TTC549 (cell line): ENCODE measurements around the gene MPP1.
"Not testable (repeated sequence)": the region's sequence is repeated elsewhere in the genome, so short reads cannot be mapped to it uniquely, and the experiment has no call there.

Experiments used
- FAIRE-seq: peaks from 2 replicates; lab custom pipeline; 2012; peaks lifted over from hg19 to GRCh38; lab: Jason Lieb, UNC

MPP1 gene

DNA sequence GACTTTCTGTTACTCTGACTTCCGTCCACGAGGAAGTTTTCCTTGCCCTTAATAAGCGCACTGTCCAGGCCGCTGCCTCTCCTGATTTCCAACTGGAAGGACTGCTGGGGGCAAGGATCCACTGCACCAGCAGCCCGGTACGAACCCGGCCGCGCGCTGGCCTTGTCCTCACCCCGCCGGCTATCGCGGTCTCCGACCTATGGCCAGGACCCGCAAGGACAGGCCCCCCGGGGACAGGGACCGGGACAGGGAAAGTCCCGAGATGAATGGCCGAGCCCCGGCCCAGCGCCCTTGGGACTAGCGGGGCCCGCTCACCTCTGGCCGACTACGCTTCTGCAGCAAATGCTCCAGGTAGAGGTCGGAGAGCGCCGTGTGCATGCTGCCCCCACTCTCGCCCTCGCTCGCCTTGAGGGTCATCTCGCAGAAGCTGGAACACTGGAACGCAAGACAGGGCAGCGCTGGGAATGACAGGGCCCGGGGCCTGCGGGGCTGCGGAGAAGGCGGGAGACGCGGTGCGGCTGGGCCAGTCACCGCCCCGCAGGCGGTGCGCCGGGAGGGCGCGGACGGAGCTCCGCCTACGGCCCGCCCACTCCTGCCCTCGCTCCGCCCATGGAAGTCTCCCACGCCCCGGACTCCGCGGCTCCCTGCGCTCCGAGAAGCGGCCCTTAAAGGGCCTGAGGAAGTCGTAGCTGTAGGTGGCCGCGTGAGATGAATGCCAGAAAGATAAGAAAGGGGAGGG, at the start of gene MPP1:
MPP1 (minus strand) TSS at position 529 of the 739 bp plus-strand sequence; CDS start at position 417, 112 bp downstream.
- no peak for FAIRE-seq

DNA sequence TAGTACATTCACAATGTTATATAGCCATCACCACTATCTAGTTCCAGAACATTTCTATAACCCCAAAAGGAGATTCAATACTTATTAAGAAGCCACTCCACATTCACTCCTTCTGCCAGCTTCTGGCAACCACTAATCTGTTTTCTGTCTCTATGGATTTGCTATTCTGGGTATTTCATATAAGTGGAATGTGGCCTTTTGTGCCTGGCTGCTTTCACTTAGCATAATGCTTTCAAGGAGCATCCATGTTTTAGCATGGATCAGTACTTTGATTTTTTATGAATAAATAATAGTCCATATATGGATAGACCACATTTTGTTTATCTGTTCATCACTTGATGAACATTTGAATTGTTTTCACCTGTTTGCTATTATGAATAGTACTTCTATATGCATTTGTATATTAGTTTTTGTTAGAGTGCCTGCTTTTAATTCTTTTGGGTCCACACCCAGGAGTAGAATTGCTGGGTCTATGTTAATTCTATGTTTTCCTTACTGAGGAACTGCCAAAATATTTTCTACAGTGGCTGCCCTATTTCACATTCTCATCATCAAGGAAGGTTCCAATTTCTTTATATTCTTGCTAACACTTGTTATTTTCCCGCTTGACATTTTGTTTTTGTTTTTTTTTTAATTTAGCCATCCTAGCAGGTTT, 45.8 kb upstream of the MPP1 start:
- no peak for FAIRE-seq

DNA sequence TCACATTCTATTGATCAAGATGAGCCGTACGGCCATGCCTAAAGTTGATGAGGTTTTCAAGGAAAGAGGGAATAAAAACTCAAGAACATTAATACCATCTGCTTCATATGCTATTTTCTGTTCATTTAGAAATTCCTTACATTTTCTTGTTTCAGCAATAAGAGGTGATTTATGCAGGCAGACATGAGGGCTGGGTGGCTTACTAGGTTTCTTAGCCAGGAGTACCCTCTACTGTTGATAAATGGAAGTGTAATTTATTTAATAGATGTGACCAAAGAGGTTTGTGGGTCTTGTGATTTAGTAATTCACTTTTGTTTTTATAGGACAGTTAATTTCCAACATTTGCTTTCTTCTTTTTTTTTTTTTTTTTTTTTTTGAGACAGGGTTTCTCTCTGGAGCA, 35.6 kb upstream of the MPP1 start:
- no peak for FAIRE-seq

DNA sequence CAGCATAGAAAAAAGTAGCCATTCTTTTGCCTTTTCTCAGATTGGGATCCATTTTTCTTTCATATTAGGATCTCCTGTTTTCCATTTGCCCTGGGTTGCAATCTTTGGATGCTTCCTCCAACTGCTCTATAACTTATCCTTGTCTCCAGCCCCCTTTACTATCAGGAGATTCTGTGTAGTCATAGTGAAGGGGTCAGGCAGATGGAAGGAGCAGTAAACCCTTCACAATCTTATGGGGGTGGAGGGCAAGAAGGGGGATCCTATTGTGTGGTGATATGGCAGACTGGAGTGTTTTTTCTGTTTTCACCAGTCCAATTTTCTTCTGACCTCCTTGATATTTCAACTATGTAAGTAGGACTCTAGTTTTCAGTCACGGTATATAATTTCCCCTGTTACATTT, 30.9 kb upstream of the MPP1 start:
- FAIRE-seq, result no peak

DNA sequence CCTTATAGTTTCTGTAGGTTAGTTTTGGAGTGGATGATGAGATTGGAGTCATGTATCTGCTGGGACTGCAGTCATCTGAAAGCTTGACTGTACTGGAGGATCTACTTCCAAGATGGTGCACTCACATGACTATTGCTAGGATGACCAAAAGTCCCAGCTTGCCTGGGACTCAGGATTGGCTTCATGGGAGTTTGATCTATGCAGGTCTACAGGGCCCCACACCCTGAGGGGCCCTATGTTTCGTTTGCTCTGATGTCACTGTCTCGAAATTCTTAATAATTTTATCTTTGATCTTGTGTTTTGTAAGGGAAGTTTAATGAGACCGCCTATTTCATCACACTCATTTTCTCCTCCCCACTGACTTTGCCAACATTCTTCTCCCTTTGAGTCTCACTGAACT, 29.3 kb upstream of the MPP1 start, which contains the start of gene SMIM9:
SMIM9 (minus strand) TSS at position 101 of the 400 bp plus-strand sequence. CDS start 3,806 bp downstream, outside the sequence.
- FAIRE-seq, result no peak

DNA sequence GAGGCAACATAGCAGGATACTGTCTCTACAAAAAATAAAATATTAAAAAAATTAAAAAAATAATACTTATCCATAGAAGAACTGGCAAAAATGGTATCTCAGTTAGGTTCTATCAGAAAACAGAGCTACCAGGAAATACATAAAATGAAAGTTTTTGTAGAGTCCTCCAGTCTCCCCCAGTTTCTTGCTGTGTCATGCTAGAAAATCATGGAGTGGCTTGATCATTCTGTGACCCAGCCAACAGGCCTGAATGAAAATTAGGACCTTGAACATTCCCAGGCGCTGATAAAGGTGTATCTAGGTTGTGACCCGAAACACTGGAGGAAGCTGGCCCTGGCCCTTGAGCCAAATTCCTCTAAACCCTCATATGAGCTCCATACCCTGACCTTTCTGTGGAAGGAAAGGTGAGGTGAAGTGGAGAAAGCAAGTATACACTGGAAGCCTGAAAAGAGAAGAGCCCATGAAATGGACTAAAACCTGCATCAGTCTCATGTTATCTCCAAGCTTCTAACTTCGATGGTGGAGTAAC, 28.5 kb upstream of the MPP1 start:
- no peak for FAIRE-seq

DNA sequence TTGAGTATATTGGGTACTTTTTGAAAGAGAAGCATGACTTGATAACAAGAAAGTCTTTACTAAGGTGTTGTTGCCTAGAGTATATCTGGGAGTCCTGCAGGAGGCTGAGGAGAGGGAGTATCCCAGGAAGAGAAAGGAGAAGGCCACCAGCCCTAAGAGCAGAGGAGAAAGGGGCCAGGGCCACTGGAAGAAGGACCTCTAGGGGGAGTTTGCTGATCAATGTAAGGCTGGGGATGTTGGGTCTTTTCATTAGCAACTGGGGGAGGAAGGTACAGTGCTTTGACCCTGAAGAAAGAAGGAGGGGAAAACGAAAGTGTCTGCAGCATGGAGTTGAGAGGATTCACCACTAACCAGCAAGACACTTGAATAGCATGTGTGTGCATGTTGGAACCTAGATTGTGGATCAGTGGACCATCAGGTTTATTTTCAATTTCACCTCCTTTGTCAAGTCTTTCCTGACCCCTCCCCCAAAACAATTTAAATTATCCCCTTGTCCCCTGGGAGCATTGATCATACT, 24.7 kb upstream of the MPP1 start:
- FAIRE-seq, result no peak

DNA sequence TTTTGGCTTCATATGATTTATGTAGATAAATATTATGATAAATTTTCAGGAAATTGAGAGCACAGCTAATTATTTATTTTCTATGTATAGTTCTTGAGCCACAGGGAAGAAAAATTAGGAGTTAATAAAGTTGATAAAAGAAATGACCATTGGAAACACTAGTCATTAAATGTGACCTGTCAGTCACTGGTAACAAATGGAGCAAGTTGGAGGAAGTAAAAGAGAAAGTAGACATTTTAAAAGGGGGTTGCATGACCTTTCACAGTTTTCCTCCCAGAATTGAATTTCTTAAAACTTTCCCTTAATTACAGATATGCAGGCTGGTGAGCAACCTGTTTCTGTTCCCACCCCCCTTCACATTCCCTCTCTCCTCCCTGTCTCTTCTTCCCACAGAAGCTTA, 23.8 kb upstream of the MPP1 start:
- no peak for FAIRE-seq

DNA sequence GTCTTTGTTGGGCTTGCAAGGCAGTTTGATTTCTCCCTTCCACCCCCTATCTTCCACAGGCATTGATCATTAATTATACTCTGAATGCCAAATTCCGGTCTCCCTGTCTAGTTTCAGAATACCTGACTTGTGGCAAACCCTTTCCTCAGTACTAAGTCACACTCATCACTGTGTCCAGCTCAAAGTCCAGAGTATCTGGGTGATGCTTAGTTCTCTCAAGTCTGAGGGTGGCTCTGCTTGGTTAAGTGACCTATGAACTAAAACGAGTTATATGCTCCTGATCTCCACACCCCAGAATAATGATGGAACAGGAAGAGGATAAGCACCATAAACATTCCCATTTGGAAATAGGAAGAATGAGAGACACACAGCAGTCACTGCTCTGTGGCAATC, 22.7 kb upstream of the MPP1 start:
- FAIRE-seq, result no peak

DNA sequence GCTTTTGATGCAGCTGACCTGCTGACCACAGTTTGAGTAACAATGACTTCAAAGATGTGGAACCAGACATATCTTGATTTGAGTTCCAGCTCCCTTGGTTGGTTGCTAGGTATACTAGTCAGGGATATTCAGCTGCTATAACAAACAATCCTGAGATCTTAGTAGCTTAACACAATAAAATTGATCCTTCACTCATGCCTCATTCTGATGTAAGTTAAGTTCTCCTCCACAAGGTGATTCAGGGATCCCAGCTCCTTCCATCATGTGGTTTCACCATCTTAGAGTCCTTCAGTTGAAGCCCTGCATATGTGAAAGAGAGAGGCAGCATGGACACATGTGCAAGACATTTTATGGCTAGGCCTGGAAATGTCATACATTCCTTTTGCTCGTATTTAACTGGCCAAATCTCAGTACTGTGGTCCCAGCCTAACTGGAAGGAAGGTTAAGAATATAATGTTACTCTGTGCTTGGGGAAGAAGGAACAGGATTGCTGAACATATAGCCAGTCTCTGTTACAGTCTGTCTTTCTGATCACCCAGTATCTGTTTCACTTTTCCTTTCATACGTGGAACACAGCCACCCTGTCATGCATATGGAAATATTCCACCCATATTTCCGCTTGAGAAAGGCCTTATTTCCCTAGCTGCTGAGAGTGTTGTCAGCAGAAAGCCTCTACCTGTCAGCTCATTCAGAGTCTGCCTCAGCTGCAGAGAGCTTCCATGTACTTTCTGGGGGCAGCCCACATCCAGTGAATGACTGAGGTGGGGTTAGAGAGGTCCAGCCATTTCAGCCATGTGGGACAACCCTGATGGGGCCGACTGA, 22.1 kb upstream of the MPP1 start:
- FAIRE-seq, result no peak

DNA sequence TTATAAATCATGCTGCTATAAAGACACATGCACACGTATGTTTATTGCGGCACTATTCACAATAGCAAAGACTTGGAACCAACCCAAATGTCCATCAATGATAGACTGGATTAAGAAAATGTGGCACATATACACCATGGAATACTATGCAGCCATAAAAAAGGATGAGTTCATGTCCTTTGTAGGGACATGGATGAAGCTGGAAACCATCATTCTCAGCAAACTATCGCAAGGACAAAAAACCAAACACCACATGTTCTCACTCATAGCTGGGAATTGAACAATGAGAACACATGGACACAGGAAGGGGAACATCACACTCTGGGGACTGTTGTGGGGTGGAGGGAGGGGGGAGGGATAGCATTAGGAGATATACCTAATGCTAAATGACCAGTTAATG, 20.3 kb upstream of the MPP1 start:
- not testable (repeated sequence) for FAIRE-seq

DNA sequence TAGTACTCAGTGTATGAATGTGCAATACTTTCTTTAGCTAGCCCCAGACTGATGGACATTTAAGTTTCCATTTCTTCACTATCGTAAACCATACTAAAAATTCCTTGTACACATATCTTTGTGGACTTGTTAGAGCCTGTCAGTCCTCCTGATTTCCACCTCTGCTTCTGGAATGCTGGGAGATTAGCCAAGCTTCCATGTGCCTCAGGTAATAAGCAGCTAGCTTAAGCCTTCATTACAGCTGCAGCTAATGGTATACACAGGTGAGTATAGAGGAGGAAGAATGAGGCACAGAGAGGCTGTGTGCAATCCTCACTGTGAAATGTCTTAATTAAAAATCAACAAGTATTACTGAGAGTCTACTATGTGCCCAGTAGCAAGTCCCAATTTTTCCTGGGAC, 19.4 kb upstream of the MPP1 start:
- FAIRE-seq, result no peak

DNA sequence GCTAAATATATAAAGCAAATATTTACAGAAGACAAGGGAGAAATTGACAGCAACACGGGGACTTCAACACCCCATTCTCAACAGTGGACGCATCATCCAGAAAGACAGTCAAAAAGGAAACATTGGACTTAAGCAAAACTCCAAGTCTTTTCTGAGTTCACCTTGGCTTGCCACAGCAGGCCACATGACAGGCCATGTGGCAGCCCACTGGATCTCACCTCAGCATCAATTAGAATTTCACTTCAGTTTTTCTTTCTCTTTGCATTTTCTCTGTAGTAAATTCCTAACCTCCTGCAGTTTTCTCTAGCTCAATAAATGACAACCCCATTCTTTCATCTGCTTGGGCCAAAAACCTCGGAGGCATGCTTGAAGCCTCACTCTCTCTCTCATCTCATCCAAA, 16.7 kb upstream of the MPP1 start:
- no peak for FAIRE-seq

DNA sequence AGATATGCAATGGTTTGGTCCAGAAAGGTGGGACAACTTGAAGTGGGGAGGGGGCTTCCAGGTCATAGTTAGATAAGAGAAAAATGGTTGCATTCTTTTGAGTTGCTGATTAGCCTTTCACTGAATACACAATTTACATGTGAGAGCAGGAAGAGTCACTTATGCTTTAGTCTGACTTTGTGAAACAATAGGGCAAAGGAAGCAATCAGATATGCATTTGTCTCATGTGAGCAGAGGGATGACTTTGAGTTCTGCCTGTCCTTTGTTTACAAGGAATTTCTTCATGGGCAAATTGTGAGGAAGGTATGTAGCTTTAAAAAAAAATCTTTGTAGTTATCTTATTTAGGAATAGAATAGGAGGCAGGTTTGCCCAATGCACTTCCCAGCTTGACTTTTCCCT, 16.2 kb upstream of the MPP1 start:
- no peak for FAIRE-seq

DNA sequence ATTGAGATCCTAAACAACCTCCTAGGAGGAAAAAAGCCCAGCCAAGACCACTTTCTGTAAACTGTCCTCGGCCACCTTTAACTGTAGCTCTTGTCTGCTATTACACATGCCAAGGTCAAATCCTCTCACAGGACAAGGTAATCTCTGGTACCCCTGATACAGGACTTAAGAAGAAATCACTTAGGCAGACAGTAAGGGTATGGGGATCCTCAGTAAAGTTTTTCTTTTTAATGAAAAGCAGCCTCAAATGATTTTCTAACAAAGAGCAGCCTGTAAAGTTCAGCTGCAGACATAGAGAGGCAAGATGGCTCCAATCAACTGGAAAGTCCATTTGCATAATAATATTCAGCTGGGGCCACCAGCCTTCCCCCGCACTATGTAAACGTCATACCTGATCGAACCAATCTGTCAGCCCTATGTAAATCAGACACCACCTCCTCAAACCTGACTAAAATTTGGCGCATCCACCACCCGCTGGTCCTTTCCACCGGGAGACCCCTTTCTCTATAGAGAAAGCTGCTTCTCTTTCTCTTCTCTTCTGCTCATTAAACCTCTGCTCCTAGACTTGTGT, 14.6 kb upstream of the MPP1 start:
- no peak for FAIRE-seq

DNA sequence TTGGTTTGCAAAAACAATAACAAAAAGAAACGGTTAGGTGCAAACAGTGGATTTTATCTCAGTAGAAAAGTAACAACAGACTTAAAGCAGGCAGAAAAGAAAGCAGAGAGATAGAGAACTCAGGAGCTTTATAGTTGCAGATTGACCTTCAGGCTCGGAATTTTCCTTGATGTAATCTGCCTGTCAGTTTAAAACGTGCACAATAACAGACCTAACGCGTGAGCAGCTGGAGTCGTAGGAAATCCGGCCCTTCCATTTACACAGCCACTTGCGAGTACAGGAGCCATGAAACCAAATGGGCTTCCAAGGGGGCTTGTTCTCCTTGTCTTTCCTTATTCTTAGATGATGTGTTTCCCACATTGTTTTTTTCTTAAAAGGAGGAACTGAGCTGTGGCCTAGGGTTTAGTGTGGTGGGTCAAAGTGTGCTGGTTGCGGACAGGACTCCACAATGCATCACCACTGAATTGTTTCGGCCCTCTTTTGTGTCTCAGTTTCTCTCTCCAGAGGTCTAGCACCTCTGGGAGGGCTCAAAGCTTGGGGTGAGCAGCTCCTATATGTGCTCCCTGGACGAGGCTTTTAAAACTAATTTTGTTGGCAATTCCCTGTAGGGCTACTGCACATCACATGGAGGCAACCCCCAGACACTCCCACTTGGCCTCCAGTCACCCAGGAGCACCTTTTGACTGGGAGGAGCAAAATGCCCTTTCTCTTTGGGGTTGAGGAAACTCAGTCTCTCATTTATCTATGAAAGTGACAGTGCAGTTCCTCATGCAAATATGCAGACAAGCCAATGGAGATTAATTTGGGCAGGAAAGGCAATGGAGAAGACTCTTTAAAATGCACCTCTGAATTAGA, 13.9 kb upstream of the MPP1 start:
- no peak for FAIRE-seq

DNA sequence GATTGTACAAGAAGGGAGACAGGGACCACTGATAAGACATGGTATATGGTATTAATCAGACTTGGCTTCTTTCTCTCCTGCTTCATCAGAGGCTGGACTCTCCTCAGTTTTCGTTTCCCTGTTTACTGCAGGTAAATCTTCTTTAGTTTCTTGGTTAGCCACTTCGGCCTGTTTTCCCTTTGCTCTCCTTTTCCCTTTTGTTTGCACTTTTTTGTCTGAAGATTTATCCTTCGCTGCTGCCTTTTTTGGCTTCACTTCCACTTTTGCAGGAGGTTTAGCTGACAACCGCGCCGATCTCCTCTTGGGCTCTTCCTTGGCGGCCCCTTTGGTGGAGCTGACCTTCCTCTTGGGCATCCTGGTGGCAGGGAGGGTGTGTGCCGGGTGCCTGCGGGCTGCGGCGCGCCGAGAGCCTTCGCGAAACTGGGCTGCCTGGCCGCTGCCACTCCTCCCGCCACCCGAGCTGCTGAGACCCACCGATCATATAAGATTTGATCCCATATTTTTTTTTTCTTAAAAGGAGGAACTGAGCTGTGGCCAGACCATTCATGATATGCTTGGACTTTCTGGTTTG, 11.8 kb upstream of the MPP1 start:
- not testable (repeated sequence) for FAIRE-seq

DNA sequence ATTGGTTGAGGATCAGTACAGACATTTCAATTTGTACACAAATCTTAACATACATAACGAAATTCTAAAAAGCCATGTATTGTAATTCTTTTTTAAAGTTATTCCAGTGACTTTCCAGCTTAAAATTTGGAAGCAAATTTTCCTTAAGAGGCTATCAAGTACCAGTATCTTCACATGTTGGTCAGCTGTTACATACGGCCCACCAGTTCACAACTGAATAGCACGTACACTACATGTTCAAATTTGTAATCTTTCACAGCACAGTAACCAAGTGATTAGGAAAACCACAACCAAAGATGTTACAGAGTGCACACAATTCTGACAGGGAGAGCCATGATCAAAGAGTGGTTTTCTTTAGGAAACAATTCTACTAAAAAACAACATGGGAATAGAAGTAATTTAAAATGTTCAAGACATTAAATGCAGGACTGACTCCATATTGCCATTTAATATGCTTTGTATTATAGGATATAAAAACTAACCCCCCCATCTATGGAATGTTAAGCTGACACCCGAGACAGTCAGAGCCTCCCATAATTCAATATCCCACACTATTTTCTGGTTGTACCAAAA, 11.1 kb upstream of the MPP1 start:
- FAIRE-seq, result not testable (repeated sequence)

DNA sequence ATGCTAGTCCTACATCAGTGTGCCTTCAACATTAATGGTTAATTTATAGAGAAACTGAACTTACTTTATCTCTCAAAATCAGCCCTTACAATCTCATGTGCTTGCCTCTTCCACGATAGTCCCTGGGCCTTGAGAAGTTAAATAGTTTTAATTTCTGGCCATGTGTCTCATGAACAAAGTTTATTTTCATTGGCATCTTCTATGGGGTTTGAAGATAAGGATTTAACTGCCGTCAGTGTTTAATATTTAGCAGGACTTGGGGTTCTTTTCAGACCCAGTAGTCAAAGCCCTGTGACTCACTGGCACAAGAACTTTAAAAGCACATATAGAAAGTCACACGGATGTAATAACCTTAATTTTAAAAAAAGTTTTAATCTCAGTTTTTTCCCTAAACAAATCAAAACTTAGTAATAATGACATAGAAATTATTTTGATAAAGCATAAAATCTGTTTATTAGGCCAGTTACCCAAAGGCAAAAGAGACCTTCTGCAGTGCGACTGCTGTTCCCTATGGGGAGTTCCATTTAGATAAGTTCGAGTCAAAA, 10.1 kb upstream of the MPP1 start:
- FAIRE-seq, result no peak

DNA sequence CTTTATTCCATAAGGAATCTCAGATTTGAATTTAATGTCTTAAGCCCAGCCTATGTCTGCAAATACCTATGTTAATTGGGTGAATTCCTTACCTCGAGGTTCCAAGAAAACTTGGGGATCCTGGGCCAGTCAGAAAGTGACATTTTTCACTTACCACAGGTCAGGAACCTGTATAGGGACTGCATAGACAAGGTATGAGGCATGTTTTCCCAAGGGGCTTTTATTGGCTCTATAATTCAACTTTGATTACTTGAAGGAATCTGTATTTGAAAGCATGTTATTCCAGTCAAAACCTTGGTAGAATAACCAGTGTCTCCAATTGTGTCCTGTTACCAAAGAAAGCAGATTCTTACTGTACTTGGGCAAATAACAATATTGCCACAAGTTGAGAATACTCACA, 8.5 kb upstream of the MPP1 start:
- FAIRE-seq, result no peak
